GM12878 (cell line): Measurements from ENCODE around the gene NLE1.
"Not testable (repeated sequence)": the region's sequence is repeated elsewhere in the genome, so short reads cannot be mapped to it uniquely, and the experiment has no call there.

ENCODE experiments used
- CTCF ChIP-seq, 3 experiments: IDR thresholded peaks in 2 of 3; conservative IDR thresholded peaks in 1 of 3; 2 replicates each; pipeline ENCODE4 v1.5.1; 2011; ENCODE audit warnings: low read depth in 3 of 3, low read length in 3 of 3, mild to moderate bottlenecking in 3 of 3, control low read depth in 2 of 3, moderate library complexity in 2 of 3, inconsistent platforms in 1 of 3, mixed read lengths in 1 of 3; ENCODE audit not compliant: control insufficient read depth in 2 of 3, insufficient read depth in 1 of 3; ENCODE audit errors: extremely low read depth in 1 of 3
- EZH2 ChIP-seq: IDR thresholded peaks from 2 replicates; pipeline ENCODE4 v1.6.1; 2012; ENCODE audit warnings: low read depth, mild to moderate bottlenecking, control low read depth, inconsistent platforms, low read length, borderline replicate concordance; ENCODE audit not compliant: control insufficient read depth
- NFYA ChIP-seq: IDR thresholded peaks from 2 replicates; pipeline ENCODE4 v1.6.1; 2011; ENCODE audit warnings: low read depth, mild to moderate bottlenecking, low read length, improper control_type of control experiment, borderline replicate concordance
- POLR2A ChIP-seq: IDR thresholded peaks from 2 replicates; pipeline ENCODE4 v1.6.1; 2011; ENCODE audit warnings: low read depth, mild to moderate bottlenecking, low read length
- RBBP5 ChIP-seq: fragments of 200-600 bp; sonication (generic); conservative IDR thresholded peaks from 2 replicates; pipeline ENCODE4 v1.6.1; 2016
- SIN3A ChIP-seq: IDR thresholded peaks from 2 replicates; pipeline ENCODE4 v1.6.1; 2012; ENCODE audit warnings: low read depth, low read length, improper control_type of control experiment
- SUZ12 ChIP-seq: fragments of 200-600 bp; sonication (generic); IDR thresholded peaks from one replicate; pipeline ENCODE4 v1.6.1; 2018; ENCODE audit warnings: antibody characterized with exemption, mild to moderate bottlenecking; ENCODE audit not compliant: unreplicated experiment
- TCF12 ChIP-seq: IDR thresholded peaks from 2 replicates; pipeline ENCODE4 v1.6.1; 2011; ENCODE audit warnings: low read depth, mild to moderate bottlenecking, low read length
- TCF7 ChIP-seq: IDR thresholded peaks from 2 replicates; pipeline ENCODE4 v1.6.1; 2014; ENCODE audit warnings: antibody characterized with exemption, borderline replicate concordance
- ZSCAN29 ChIP-seq: fragments of 450-650 bp; IDR thresholded peaks from 2 replicates; pipeline ENCODE4 v1.6.1; 2017; ENCODE audit warnings: mild to moderate bottlenecking, moderate library complexity
- TF ChIP-seq, protein P1 (sequence below): IDR thresholded peaks from 2 replicates; pipeline ENCODE4 v1.6.1; 2012; ENCODE audit warnings: mild to moderate bottlenecking, low read depth, low read length

DNA sequence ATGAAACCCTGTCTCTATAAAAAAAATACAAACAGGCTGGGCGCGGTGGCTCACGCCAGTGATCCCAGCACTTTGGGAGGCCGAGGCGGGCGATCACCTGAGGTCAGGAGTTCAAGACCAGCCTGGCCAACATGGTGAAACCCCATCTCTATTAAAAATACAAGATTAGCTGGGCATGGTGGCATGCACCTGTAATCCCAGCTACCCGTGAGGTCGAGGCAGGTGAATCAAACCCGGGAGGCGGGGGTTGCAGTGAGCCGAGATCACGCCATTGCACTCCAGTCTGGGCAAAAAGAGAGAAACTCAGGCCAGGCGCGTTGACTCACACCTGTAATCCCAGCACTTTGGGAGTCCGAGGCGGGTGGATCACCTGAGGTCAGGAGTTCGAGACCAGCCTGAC is 31.3 kb downstream of the NLE1 start:
- not testable (repeated sequence) for TF ChIP-seq RBBP5; POLR2A; TCF7; CTCF (IDR thresholded peaks at IDR 0.05 in 2 of 3, conservative IDR thresholded peaks at IDR 0.05 in 1 of 3; ENCODE audit: control insufficient read depth in 2 of 3, extremely low read depth in 1 of 3, insufficient read depth in 1 of 3, low read depth in 3 of 3, low read length in 3 of 3); SIN3A; TCF12; NFYA; EZH2; ZSCAN29; SUZ12
- TF ChIP-seq, protein P1, sequence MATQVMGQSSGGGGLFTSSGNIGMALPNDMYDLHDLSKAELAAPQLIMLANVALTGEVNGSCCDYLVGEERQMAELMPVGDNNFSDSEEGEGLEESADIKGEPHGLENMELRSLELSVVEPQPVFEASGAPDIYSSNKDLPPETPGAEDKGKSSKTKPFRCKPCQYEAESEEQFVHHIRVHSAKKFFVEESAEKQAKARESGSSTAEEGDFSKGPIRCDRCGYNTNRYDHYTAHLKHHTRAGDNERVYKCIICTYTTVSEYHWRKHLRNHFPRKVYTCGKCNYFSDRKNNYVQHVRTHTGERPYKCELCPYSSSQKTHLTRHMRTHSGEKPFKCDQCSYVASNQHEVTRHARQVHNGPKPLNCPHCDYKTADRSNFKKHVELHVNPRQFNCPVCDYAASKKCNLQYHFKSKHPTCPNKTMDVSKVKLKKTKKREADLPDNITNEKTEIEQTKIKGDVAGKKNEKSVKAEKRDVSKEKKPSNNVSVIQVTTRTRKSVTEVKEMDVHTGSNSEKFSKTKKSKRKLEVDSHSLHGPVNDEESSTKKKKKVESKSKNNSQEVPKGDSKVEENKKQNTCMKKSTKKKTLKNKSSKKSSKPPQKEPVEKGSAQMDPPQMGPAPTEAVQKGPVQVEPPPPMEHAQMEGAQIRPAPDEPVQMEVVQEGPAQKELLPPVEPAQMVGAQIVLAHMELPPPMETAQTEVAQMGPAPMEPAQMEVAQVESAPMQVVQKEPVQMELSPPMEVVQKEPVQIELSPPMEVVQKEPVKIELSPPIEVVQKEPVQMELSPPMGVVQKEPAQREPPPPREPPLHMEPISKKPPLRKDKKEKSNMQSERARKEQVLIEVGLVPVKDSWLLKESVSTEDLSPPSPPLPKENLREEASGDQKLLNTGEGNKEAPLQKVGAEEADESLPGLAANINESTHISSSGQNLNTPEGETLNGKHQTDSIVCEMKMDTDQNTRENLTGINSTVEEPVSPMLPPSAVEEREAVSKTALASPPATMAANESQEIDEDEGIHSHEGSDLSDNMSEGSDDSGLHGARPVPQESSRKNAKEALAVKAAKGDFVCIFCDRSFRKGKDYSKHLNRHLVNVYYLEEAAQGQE: not testable (repeated sequence)
